HEK293T (cell line): Measurements from ENCODE around the gene NAA11.
"Not testable (repeated sequence)": the region's sequence is repeated elsewhere in the genome, so short reads cannot be mapped to it uniquely, and the experiment has no call there.

Experiments used
- CTCF ChIA-PET: fragments of 350-600 bp; formaldehyde crosslinking; extraction: SDS; loops from one replicate; lab custom pipeline; 2021; ENCODE audit warnings: antibody characterized with exemption, inconsistent platforms; lab: Yijun Ruan, JAX
- POLR2A ChIA-PET: fragments of 350-600 bp; formaldehyde crosslinking; extraction: SDS; loops from one replicate; lab custom pipeline; 2020; ENCODE audit warnings: antibody characterized with exemption, inconsistent platforms; lab: Yijun Ruan, JAX
- DNase-seq: peaks from one replicate; pipeline ENCODE4 v3.0.0; 2012; ENCODE audit warnings: mixed read lengths; ENCODE audit errors: extremely low spot score
- ARNT ChIP-seq: fragments of 450-650 bp; IDR thresholded peaks from 2 replicates; pipeline ENCODE4 v1.6.1; 2017; ENCODE audit warnings: mild to moderate bottlenecking
- BHLHE40 ChIP-seq: fragments of 450-650 bp; IDR thresholded peaks from 2 replicates; pipeline ENCODE4 v1.6.1; 2016; ENCODE audit warnings: mild to moderate bottlenecking, moderate library complexity, borderline replicate concordance
- CTBP1 ChIP-seq: fragments of 450-650 bp; IDR thresholded peaks from 2 replicates; pipeline ENCODE4 v1.6.1; 2016; ENCODE audit warnings: borderline replicate concordance
- ELF4 ChIP-seq: fragments of 450-650 bp; IDR thresholded peaks from 2 replicates; pipeline ENCODE4 v1.6.1; 2017; ENCODE audit warnings: antibody characterized with exemption
- FOXA1 ChIP-seq: fragments of 450-650 bp; IDR thresholded peaks from 2 replicates; pipeline ENCODE4 v1.6.1; 2016; ENCODE audit warnings: mild to moderate bottlenecking
- FOXK2 ChIP-seq: fragments of 450-650 bp; IDR thresholded peaks from 2 replicates; pipeline ENCODE4 v1.6.1; 2016; ENCODE audit warnings: mild to moderate bottlenecking
- FOXM1 ChIP-seq: fragments of 450-650 bp; IDR thresholded peaks from 2 replicates; pipeline ENCODE4 v1.6.1; 2017; ENCODE audit warnings: mild to moderate bottlenecking, borderline replicate concordance
- HDGF ChIP-seq: fragments of 450-650 bp; IDR thresholded peaks from 2 replicates; pipeline ENCODE4 v1.6.1; 2017; ENCODE audit warnings: antibody characterized with exemption, borderline replicate concordance
- L3MBTL2 ChIP-seq: fragments of 450-650 bp; conservative IDR thresholded peaks from 2 replicates; pipeline ENCODE4 v1.6.1; 2016; ENCODE audit warnings: mild to moderate bottlenecking
- LEF1 ChIP-seq: fragments of 450-650 bp; IDR thresholded peaks from 2 replicates; pipeline ENCODE4 v1.6.1; 2017; ENCODE audit warnings: mild to moderate bottlenecking, borderline replicate concordance
- NFRKB ChIP-seq: fragments of 450-650 bp; IDR thresholded peaks from 2 replicates; pipeline ENCODE4 v1.6.1; 2016; ENCODE audit warnings: mild to moderate bottlenecking, moderate library complexity
- PKNOX1 ChIP-seq: fragments of 450-650 bp; IDR thresholded peaks from 2 replicates; pipeline ENCODE4 v1.6.1; 2016
- SP1 ChIP-seq: fragments of 450-650 bp; IDR thresholded peaks from 2 replicates; pipeline ENCODE4 v1.6.1; 2017
- SUZ12 ChIP-seq: fragments of 450-650 bp; IDR thresholded peaks from 2 replicates; pipeline ENCODE4 v1.6.1; 2016; ENCODE audit warnings: mild to moderate bottlenecking
- TARDBP ChIP-seq: fragments of 450-650 bp; IDR thresholded peaks from 2 replicates; pipeline ENCODE4 v1.6.1; 2016
- ZNF384 ChIP-seq: fragments of 450-650 bp; IDR thresholded peaks from 2 replicates; pipeline ENCODE4 v1.6.1; 2016

The NAA11 gene

DNA sequence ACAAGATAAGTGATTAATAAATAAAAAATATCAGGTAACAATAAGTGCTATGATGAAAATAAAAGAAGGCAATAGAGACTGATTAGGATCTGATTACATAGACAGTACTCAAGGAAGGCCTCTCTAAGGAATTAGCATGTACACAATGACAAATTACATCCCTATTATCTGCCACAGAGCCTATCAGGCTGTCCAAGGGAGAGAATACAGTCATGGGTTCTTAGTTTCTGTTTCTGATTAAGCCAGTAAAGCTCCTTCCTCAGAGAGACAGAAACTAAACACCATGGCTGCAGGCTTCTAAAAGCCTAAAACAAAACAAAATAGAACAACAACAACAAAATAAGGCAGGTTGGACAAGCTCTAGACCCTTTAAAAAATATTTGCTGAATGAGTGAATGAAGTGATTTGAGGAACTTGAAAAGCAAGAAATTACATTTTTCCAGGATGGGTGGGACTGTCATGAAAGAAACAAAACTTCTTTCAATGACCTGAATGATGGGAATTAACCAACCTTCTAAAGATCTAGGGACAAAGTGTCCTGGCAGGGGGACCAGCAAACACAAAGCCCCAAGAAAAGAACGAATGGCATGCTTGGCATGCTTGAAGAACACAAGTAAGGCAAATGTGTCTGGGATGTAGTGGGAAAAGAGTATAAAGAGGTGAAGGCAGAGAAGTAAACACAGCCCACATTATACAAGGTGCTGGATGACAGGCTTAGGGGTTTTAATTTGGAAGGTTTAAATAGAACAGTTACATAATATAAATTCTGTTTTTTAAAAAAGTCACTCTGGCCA lies 44.1 kb downstream of the NAA11 start:
- ChIA-PET POLR2A (no interaction called here), CTCF (no interaction called here)
- no peak for DNase-seq

GRCh38 chr4:79277467-79277866 lies 48.4 kb downstream of the NAA11 start:
- DNase-seq, POLR2A ChIA-PET, CTCF ChIA-PET: not testable (repeated sequence)

More for the DNA sequence above, 44.1 kb downstream of the NAA11 start:
- TF ChIP-seq ELF4: no peak
- no peak for TF ChIP-seq TARDBP
- TF ChIP-seq ARNT: no peak
- no peak for TF ChIP-seq PKNOX1
- TF ChIP-seq FOXA1: no peak
- TF ChIP-seq FOXM1: no peak
- no peak for TF ChIP-seq HDGF
- TF ChIP-seq L3MBTL2: no peak
- TF ChIP-seq NFRKB: no peak
- no peak for TF ChIP-seq BHLHE40
- no peak for TF ChIP-seq CTBP1
- TF ChIP-seq SUZ12: no peak
- TF ChIP-seq FOXK2: no peak
- TF ChIP-seq LEF1: no peak

GRCh38 chr4:79273915-79274314 lies 51.9 kb downstream of the NAA11 start:
- TF ChIP-seq SUZ12: no peak
- TF ChIP-seq CTBP1: no peak
- DNase-seq: no peak
- POLR2A ChIA-PET: no interaction called here
- CTCF ChIA-PET: no interaction called here

- no peak for TF ChIP-seq NFRKB
- TF ChIP-seq BHLHE40: no peak
- TF ChIP-seq FOXK2: no peak
- no peak for TF ChIP-seq L3MBTL2
- no peak for TF ChIP-seq SP1
- ChIA-PET CTCF (no interaction called here), POLR2A (no interaction called here)
- no peak for DNase-seq
These were observed 53.1 kb downstream of the NAA11 start for GRCh38 chr4:79272761-79273160.

GRCh38 chr4:79272126-79272525 lies 53.7 kb downstream of the NAA11 start:
- TF ChIP-seq SP1 (no peak), CTBP1 (no peak), FOXM1 (no peak), FOXK2 (no peak), ZNF384 (no peak), NFRKB (no peak), L3MBTL2 (no peak), ELF4 (no peak), FOXA1 (no peak), HDGF (no peak), TARDBP (no peak), LEF1 (no peak)
- POLR2A ChIA-PET: no interaction called here
- DNase-seq: no peak
- CTCF ChIA-PET: no interaction called here

DNA sequence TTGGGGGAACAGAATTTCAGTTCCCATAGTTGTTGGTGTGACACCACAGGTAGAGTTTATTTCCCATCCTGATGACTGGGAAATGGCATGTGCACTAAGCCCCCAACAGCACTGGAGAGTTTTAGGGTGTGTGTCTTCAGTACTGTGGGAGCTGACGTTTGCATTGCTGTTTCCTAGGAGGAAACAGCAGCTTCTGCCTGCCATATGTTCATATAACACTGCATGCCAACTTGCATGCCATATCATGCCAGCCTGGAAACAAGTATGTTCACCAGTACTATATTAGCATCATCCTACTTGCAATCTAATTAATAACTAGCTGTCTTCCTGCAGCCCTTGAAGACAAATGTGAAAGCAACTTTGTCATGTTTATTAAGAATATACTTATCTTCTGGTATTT lies 58.2 kb downstream of the NAA11 start:
- ChIA-PET POLR2A (no interaction called here), CTCF (no interaction called here)
- no peak for DNase-seq
- TF ChIP-seq FOXA1: no peak
- TF ChIP-seq FOXM1: no peak
- no peak for TF ChIP-seq PKNOX1
- TF ChIP-seq BHLHE40: no peak
- TF ChIP-seq TARDBP: no peak
- TF ChIP-seq ELF4: no peak
- TF ChIP-seq ZNF384: no peak
- TF ChIP-seq SP1: no peak
- TF ChIP-seq SUZ12: no peak
- no peak for TF ChIP-seq NFRKB
- TF ChIP-seq HDGF: no peak
- no peak for TF ChIP-seq ARNT
- TF ChIP-seq CTBP1: no peak
- TF ChIP-seq FOXK2: no peak
- no peak for TF ChIP-seq LEF1
- TF ChIP-seq L3MBTL2: no peak
